ENCODE results near the gene CORIN. TPM values are rescaled to one million over a fixed set of nuclear protein-coding genes. Genes with fewer than 3 reads are reported as not detected.
"Not testable (repeated sequence)": the region's sequence is repeated elsewhere in the genome, so short reads cannot be mapped to it uniquely, and the experiment has no call there.

The CORIN gene
- total RNA-seq, 2 experiments from 2014 or later, result 0.10 TPM; not detected in 1

DNA sequence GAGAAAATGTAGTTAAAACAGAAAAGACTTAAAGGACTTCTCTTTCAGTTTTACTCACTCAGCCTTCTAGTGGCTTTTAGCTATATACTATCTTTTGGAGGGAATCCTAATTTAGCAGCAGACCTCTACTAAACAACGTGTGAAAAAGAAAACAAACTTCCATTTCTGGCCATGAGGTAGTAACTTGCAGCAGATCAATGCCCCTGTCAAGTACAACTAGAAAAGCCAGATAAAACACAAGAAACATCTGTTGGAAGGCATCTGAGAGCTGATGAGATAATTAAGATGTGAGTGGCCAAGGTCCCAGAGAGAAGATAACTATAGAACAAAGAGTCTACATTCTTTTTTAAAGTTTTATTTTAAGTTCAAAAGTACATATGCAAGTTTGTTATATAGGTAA is 101.7 kb downstream of the CORIN start:
- CTCF ChIA-PET, result no interaction called here

GRCh38 chr4:47733302-47734175 is 104.3 kb downstream of the CORIN start:
- CTCF ChIA-PET, result no interaction called here
- POLR2A ChIA-PET, result no interaction called here

More for the DNA sequence above, 101.7 kb downstream of the CORIN start:
- POLR2A ChIA-PET, result no interaction called here

DNA sequence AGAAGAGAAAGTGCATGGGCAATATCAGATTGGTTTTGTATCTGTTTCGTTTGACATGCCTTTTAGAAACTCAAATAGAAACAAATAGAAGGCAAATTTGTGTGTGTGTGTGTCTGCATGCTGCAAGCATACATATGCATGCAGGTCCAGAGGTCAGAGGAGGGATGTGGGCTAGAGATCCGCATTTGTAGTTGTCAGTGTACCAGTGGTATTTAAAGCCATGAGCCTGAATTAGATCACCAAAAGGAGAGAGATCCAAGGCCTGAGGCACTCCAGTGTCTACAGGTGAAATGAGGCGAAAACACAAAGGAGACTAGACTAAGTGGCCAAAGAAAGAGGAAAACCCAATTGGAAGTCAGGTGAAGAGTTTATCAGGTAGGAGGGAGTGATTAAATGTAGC is 106.7 kb downstream of the CORIN start:
- CTCF ChIA-PET, result no interaction called here
- POLR2A ChIA-PET, result no interaction called here

DNA sequence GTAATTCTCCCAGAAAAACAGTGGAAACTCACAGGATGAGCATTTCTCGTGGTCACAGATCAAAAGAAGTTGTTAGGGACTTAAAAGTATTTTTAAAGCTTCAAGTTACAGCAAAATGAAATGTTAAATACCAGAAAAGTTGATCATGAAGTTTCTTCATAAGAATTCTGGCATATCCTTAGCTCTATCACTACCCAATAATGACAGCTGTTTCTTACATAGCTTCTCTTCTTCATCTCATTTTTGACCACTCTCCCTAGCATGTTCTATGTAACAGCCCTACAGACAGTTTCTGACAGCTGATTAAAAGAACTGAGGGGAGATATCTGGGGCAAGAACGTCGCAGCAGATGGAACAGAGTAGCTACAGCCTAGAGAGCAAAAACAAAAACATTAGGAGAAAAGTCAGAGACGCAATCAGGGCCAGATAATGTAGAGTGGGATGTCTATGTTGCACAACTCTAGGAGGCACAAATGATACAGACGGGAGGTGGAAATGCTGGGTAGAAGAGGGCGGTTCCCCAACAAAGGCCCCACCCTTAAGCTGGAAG is 108.7 kb downstream of the CORIN start:
- POLR2A ChIA-PET, result no interaction called here

DNA sequence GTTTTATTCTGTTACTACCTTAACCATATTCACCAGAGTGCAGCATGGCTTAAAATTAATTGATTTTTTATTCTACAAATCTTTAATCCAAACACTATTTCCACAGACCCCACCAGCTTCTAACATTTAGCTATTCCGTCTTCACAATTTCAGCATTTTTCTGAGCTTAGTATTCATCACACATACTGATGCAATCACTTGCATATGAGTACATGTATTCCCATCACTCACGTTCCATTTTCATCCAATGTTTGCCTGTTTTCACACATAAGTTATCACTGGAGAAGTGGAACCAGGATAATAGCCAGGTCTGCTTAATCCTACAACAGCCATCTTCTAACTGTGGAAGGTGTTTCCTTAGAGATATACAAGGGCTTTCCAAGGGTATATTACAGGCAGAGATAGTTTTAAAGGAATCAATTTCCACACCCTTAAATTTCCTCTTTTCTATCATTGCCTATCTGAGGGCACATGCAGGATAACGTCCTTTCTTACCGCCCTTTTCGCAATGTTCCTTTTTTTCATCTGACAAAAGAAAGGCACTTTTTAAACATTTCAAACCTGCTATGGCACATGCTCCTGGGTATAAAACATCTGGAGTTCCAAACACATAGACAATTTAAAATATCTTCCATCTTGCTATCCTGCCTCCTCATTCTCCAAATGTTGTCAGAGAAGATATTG is 115.8 kb downstream of the CORIN start:
- ChIA-PET POLR2A (no interaction called here), CTCF (no interaction called here)

More for the DNA sequence above, 108.7 kb downstream of the CORIN start:
- CTCF ChIA-PET, result no interaction called here

GRCh38 chr4:47721485-47721884 is 116.4 kb downstream of the CORIN start:
- CTCF ChIA-PET, result no interaction called here
- POLR2A ChIA-PET, result no interaction called here

GRCh38 chr4:47720787-47721186 is 117.1 kb downstream of the CORIN start:
- POLR2A ChIA-PET, result no interaction called here
- CTCF ChIA-PET, result no interaction called here

DNA sequence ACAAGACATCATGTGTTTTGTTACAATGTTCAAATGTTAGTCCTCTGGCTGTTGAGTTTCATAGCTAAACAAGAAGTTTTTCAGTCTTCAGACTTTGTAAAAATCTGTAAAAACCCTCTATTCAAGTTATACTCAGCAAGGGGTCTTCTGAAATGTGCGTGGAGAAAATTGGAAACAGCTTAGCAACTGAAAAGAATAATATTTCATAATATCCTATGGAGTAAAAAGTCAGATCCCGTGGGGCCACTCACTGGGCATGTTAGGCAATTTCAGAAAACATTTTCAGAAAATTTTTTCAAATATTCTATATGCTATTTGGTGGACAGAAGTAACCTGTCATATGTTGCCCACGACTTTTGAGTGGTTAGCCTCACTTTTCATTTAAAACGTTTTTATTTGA is 118.3 kb downstream of the CORIN start:
- CTCF ChIA-PET, result no interaction called here
- POLR2A ChIA-PET, result no interaction called here

DNA sequence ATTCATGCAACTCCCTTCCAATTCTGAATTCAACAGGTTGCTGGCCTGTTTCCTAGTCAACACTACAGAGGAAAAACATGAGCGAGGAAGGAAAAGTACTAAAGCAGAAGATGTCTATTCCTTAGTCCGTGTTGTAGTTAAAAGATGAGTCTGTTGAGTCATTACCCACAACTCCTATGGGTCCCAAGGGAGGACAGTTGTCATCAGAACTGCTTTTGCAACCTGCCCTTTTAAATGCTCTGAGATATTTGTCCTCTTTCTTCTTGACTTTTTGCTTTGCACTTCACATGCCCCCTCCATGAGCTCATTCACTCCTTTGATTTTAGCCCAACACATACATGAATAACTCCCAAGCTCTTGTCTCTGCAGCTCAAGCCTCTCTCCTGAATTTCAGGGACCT is 119.2 kb downstream of the CORIN start:
- CTCF ChIA-PET, result no interaction called here
- POLR2A ChIA-PET, result no interaction called here

- CTCF ChIA-PET, result no interaction called here
- POLR2A ChIA-PET, result no interaction called here
Observed at GRCh38 chr4:47717188-47717587, 120.7 kb downstream of the CORIN start.

GRCh38 chr4:47715716-47716416 is 122.0 kb downstream of the CORIN start:
- POLR2A ChIA-PET, result no interaction called here

DNA sequence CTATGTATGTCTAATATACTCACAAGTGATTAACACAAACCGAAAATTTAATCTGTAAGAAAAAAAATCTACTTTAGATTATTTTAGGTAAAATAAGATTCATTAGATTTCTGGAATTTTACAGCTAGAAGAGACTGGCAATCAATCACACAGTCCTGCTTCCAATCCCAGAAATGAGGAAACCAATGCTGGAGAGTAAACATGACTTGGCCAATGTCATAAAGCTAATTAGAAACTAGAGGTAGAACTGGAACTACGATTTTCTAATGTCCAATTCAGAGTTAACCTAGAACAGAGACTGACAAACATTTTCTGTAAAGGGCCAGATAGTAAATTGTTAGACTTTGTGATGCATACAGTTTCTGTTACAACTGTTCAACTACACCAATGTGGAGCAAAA is 123.6 kb downstream of the CORIN start:
- CTCF ChIA-PET, result no interaction called here
- POLR2A ChIA-PET, result no interaction called here

More at GRCh38 chr4:47715716-47716416, 122.0 kb downstream of the CORIN start:
- CTCF ChIA-PET, result no interaction called here

- ChIA-PET POLR2A (no interaction called here), CTCF (no interaction called here)
Observed at GRCh38 chr4:47713129-47713834, 124.6 kb downstream of the CORIN start.

GRCh38 chr4:47711646-47712045 is 126.2 kb downstream of the CORIN start:
- ChIA-PET POLR2A (no interaction called here), CTCF (no interaction called here)

- POLR2A ChIA-PET, result no interaction called here
- CTCF ChIA-PET, result no interaction called here
Observed at GRCh38 chr4:47711183-47711582, 126.7 kb downstream of the CORIN start.

DNA sequence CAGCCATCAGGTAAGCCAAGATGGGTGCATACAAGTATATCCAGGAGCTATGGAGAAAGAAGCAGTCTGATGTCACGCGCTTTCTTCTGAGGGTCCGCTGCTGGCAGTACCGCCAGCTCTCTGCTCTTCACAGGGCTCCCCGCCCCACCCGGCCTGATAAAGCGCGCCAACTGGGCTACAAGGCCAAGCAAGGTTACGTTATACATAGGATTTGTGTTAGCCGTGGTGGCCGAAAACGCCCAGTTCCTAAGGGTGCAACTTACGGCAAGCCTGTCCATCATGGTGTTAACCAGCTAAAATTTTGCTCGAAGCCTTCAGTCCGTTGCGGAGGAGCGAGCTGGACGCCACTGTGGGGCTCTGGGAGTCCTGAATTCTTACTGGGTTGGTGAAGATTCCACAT is 131.5 kb downstream of the CORIN start:
- CTCF ChIA-PET, result interaction anchor here (0.8 to 1.6 kb wide), 2 partner anchors 71 to 130 kb away, joined by 4 read pairs; no protein-coding TSS in a partner anchor
- POLR2A ChIA-PET, result not testable (repeated sequence)

DNA sequence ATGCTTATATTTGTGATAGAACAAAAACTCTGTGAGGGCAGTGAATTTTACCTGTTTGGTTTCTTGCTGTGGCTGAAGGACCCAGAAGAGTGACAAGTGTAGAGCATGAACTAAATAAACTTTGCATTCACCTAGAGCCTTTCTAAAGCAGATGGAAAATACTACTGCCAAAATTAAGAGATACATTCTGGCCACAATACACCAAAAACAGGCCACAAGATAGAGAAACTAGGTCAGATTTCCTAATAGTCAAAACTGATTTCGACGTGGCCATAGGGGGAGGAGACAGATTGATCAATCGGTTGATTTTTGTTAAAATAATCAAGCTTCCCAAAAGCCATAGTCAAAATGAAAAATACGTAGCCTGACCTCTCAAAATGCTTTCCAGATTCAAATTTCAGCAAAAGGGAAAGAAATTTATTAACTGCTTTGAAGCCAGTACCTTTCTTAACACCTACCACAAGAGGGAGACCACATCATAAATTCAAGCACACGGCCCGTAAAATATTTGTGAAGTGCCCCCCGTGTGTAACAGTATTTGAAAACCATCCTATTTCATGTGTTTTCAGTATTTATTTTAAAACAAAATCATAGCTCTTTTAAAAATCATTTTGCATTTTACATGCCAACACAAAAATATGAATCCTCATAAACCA is 132.4 kb downstream of the CORIN start:
- CTCF ChIA-PET, result interaction anchor here (0.8 to 1.6 kb wide), 3 partner anchors 13 to 131 kb away, joined by 3 to 4 read pairs (median 4); no protein-coding TSS in a partner anchor

GRCh38 chr4:47704693-47705325 is 133.1 kb downstream of the CORIN start:
- POLR2A ChIA-PET, result no interaction called here
- CTCF ChIA-PET, result interaction anchor here (0.8 to 1.6 kb wide), 2 partner anchors 12 to 73 kb away, joined by 3 to 4 read pairs; no protein-coding TSS in a partner anchor

More for the DNA sequence above, 132.4 kb downstream of the CORIN start:
- POLR2A ChIA-PET, result no interaction called here

GRCh38 chr4:47703956-47704355 is 133.9 kb downstream of the CORIN start:
- CTCF ChIA-PET, result interaction anchor here (1.2 kb wide), 1 partner anchor 12 kb away, joined by 4 read pairs; no protein-coding TSS in a partner anchor
- POLR2A ChIA-PET, result no interaction called here

Measured in activated CD8-positive, alpha-beta memory T cell treated with anti-CD3 and anti-CD28 coated beads for 36 hours (primary cell).